GM20000 (cell line): ENCODE results near the gene ARHGEF26.

ENCODE experiments used
- DNase-seq: peaks from one replicate; pipeline ENCODE4 v3.0.0; 2012; ENCODE audit warnings: low spot score
- CTCF ChIP-seq: IDR thresholded peaks from 2 replicates; pipeline ENCODE4 v1.5.1; 2012; ENCODE audit warnings: mild to moderate bottlenecking, control low read depth; ENCODE audit errors: extremely low read depth, missing control alignments

The ARHGEF26 gene

GRCh38 chr3:154101250-154101649, 19.9 kb upstream of the ARHGEF26 start:
- no peak for DNase-seq
- TF ChIP-seq CTCF, result no peak

- no peak for DNase-seq
- TF ChIP-seq CTCF, result no peak
Observed at GRCh38 chr3:154102225-154102624, 19.0 kb upstream of the ARHGEF26 start.

- no peak for DNase-seq
- TF ChIP-seq CTCF, result no peak
Observed at GRCh38 chr3:154105218-154105975, 15.8 kb upstream of the ARHGEF26 start.

- DNase-seq, result no peak
Observed at GRCh38 chr3:154111365-154111935, 9.7 kb upstream of the ARHGEF26 start.

GRCh38 chr3:154112146-154112852, 8.9 kb upstream of the ARHGEF26 start:
- no peak for TF ChIP-seq CTCF
- DNase-seq, result no peak

More at GRCh38 chr3:154111365-154111935, 9.7 kb upstream of the ARHGEF26 start:
- no peak for TF ChIP-seq CTCF

- TF ChIP-seq CTCF, result no peak
- no peak for DNase-seq
Observed at GRCh38 chr3:154113609-154114008, 7.6 kb upstream of the ARHGEF26 start.

- no peak for DNase-seq
- TF ChIP-seq CTCF, result no peak
Observed at GRCh38 chr3:154115332-154115731, 5.9 kb upstream of the ARHGEF26 start.
